Astrocyte of the hippocampus (primary cell): ENCODE measurements around the gene ABHD17A.

Experiments
- DNase-seq: peaks from one replicate; pipeline ENCODE4 v3.0.0; 2011; ENCODE audit warnings: low read depth, low spot score

Gene ABHD17A

GRCh38 chr19:1839658-1840540 lies 45.4 kb downstream of the ABHD17A start:
- DNase-seq: no peak

DNA sequence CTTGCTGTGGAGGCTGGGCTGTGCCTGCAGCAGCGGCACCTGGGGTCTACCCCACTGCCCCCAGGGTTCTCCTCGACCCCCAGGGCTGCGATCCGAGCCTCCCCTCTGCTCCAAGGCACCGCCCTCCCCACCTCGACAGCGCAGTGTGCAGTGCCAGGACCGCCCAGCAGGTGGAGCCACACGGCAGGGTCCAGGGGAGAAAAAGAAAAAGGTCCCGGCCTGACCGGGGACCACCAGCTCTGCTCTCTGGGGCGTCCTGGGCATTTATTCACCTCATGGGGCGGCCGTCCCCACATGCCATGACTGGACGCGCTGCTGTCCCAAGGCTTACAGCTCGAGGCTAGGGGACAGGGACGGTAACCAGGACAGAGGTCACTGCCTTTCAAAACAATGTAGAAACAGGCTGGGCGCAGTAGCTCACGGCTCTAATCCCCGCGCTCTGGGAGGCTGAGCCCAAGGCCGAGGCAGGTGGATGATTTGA lies 47.6 kb downstream of the ABHD17A start:
- DNase-seq: peak; percentile 66

DNA sequence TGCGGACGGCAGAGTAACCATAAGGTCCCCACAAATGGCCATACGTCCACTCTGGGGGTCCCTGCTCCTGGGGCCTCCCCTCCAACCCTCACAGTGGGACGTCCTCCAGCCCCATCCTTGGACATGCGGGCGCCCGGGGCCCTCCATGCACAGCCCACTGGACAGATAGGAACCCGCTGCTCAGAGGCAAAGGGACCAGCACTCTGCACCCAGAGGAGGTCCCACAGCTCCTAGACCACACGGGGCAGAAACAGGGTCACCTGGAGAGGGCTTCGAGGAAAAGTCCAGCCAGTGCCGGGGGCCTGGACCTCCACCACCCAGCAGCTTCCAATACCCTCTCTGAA lies 48.1 kb downstream of the ABHD17A start:
- no peak for DNase-seq

- no peak for DNase-seq
Observed at GRCh38 chr19:1836458-1837221, 48.7 kb downstream of the ABHD17A start.

GRCh38 chr19:1833540-1833939 lies 51.8 kb downstream of the ABHD17A start:
- DNase-seq: no peak

- DNase-seq: no peak
Observed at GRCh38 chr19:1832046-1832663, 53.1 kb downstream of the ABHD17A start.

DNA sequence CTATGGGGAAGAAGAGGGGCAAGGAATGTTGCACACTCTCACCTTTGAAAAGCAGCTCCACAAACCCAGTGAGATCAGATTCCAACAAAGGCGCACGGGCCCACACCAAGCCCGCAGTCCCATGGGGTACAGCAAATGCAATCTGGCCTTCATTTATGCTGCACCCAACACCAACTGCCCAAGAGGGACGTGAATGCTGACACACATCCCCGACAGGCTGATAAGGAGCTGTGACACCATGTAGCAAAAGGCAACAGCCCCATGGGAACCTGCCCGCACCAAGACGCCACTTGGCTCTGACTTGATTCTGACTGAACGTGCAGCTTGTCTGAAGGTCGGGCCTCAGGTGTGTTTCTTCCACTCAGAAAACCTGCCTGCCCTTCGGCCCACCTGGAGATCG lies 54.3 kb downstream of the ABHD17A start:
- no peak for DNase-seq

- no peak for DNase-seq
Observed at GRCh38 chr19:1830568-1830967, 54.7 kb downstream of the ABHD17A start.

DNA sequence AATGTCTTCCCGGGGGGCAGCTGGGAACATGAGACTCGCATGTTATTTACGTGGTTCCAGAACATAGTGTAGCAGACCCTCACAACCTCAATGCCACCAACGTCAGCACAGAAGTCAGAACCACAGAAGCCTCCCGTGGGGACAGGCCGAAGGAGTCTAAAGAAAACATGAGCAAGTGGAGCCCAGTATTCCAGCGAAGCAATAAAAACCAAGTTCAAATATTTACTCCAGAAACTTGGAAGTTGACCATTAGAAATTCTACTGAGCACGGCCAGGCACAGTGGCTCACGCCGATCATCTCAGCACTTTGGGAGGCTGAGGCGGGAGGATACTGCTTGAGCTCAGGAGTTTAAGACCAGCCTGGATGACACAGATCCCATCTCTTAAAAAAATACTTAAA lies 55.3 kb downstream of the ABHD17A start:
- no peak for DNase-seq

DNA sequence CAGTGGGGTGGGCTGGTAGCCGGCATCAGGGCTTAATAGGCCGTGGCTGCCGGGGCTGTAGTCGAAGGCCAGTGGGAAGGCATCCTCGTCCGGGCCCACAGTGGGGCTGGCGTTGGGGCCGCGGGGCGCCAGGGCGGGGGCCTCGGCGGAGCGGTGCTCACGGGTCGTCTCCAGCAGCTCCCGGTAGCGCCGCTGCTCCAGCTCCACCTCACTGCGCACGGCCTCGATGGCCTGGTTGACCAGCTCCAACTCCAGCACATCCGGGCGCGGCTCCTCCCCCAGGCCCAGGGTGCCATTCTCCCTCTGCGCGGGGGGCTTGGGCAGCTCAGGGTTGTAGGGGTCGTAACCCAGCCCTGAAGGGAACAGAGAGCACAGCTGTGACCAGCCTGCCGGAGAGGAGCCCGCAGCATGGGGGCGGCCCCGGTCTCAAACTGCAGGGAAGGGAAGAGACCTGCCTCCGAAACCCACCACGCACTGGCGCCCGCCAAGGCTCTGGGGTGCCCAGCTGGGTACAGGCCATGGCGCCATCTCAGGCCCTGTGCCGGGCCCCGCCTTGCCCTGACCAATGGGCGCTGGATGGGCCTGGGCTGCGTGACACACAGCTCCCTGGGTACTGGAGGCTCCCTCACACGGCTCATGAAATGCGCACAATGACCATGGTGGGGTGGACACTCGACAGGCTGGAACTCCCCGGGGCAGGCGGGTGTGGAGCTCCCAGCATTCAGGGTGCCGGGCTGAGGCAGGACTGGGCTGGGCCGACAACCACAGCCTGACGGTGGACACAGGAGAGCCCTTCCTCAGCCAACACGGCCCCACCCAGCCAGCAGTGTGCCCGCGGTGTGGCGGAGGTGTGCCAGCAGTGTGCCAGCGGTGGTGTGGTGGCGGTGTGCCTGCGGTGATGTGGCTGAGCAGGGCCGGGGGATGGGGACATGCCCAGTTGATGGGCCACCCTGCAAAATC lies 56.7 kb downstream of the ABHD17A start:
- DNase-seq: no peak

- no peak for DNase-seq
Observed at GRCh38 chr19:1827566-1828278, 57.6 kb downstream of the ABHD17A start.
